ENCODE results near the gene UMPS.

Gene UMPS

GRCh38 chr3:124772081-124772831 lies 42.0 kb downstream of the UMPS start:
- no peaks in the 10 kb centered on the region for H3K4me1 Mint-ChIP-seq
- DNase-seq: no peak
- no peaks in the 10 kb centered on the region for H3K9me3 Mint-ChIP-seq
- H3K4me3 Mint-ChIP-seq: no peak overlapping the region
- H3K27ac Mint-ChIP-seq: no peak overlapping the region
- H3K27me3 Mint-ChIP-seq: peaks cover 50% of the 10 kb centered on the region
- CTCF ChIA-PET: interaction anchor here (0.6 to 2.3 kb wide), 3 partner anchors 11 to 442 kb away, joined by 3 to 8 read pairs (median 7); no protein-coding TSS in a partner anchor
- H3K36me3 Mint-ChIP-seq: no peaks in the 10 kb centered on the region

- Mint-ChIP-seq H3K36me3 (no peaks in the 10 kb centered on the region), H3K4me3 (no peak overlapping the region), H3K9me3 (no peaks in the 10 kb centered on the region), H3K27me3 (peaks cover 55% of the 10 kb centered on the region), H3K27ac (no peak overlapping the region), H3K4me1 (no peaks in the 10 kb centered on the region)
- DNase-seq: no peak
- CTCF ChIA-PET: interaction anchor here (1.8 kb wide), 1 partner anchor 13 kb away, joined by 4 read pairs; no protein-coding TSS in a partner anchor
Measured at GRCh38 chr3:124773351-124774326, 43.4 kb downstream of the UMPS start.

- CTCF ChIA-PET: interaction anchor here (1.8 kb wide), 1 partner anchor 12 kb away, joined by 4 read pairs; no protein-coding TSS in a partner anchor
- H3K9me3 Mint-ChIP-seq: no peaks in the 10 kb centered on the region
- no peak overlapping the region for H3K4me3 Mint-ChIP-seq
- no peak overlapping the region for H3K27ac Mint-ChIP-seq
- peaks cover 55% of the 10 kb centered on the region for H3K27me3 Mint-ChIP-seq
- no peaks in the 10 kb centered on the region for H3K36me3 Mint-ChIP-seq
- no peak for DNase-seq
- H3K4me1 Mint-ChIP-seq: no peaks in the 10 kb centered on the region
Measured at GRCh38 chr3:124774327-124774718, 44.1 kb downstream of the UMPS start.

GRCh38 chr3:124774841-124775402 lies 44.7 kb downstream of the UMPS start:
- no peak for DNase-seq
- CTCF ChIA-PET: interaction anchor here (1.8 kb wide), 1 partner anchor 11 kb away, joined by 4 read pairs; no protein-coding TSS in a partner anchor
- peaks cover 50% of the 10 kb centered on the region for H3K27me3 Mint-ChIP-seq
- no peaks in the 10 kb centered on the region for H3K4me1 Mint-ChIP-seq
- H3K4me3 Mint-ChIP-seq: no peak overlapping the region
- no peak overlapping the region for H3K27ac Mint-ChIP-seq
- no peaks in the 10 kb centered on the region for H3K36me3 Mint-ChIP-seq
- no peaks in the 10 kb centered on the region for H3K9me3 Mint-ChIP-seq

- H3K4me3 Mint-ChIP-seq: no peak overlapping the region
- CTCF ChIA-PET: no interaction called here
Measured at GRCh38 chr3:124775877-124776276, 45.6 kb downstream of the UMPS start.

GRCh38 chr3:124776856-124777255 lies 46.6 kb downstream of the UMPS start:
- CTCF ChIA-PET: interaction anchor here (1.9 kb wide), 1 partner anchor 10 kb away, joined by 5 read pairs; no protein-coding TSS in a partner anchor
- no peak for DNase-seq
- Mint-ChIP-seq H3K27ac (no peak overlapping the region), H3K4me3 (no peak overlapping the region), H3K4me1 (peaks cover 10% of the 10 kb centered on the region), H3K27me3 (peaks cover 48% of the 10 kb centered on the region), H3K9me3 (no peaks in the 10 kb centered on the region), H3K36me3 (no peaks in the 10 kb centered on the region)

More at GRCh38 chr3:124775877-124776276, 45.6 kb downstream of the UMPS start:
- Mint-ChIP-seq H3K36me3 (no peaks in the 10 kb centered on the region), H3K9me3 (no peaks in the 10 kb centered on the region), H3K27ac (no peak overlapping the region), H3K27me3 (peaks cover 49% of the 10 kb centered on the region), H3K4me1 (peaks cover 6% of the 10 kb centered on the region)
- DNase-seq: no peak

- Mint-ChIP-seq H3K4me1 (peaks cover 10% of the 10 kb centered on the region), H3K36me3 (no peaks in the 10 kb centered on the region), H3K27me3 (peaks cover 41% of the 10 kb centered on the region), H3K27ac (no peak overlapping the region), H3K9me3 (no peaks in the 10 kb centered on the region), H3K4me3 (no peak overlapping the region)
- no peak for DNase-seq
- CTCF ChIA-PET: interaction anchor here (1.9 kb wide), 1 partner anchor 9 kb away, joined by 5 read pairs; no protein-coding TSS in a partner anchor
Measured at GRCh38 chr3:124777762-124778470, 47.7 kb downstream of the UMPS start.

GRCh38 chr3:124779116-124779515 lies 48.9 kb downstream of the UMPS start:
- H3K9me3 Mint-ChIP-seq: no peaks in the 10 kb centered on the region
- no peak for DNase-seq
- no peak overlapping the region for H3K4me3 Mint-ChIP-seq
- H3K27ac Mint-ChIP-seq: no peak overlapping the region
- H3K27me3 Mint-ChIP-seq: peaks cover 34% of the 10 kb centered on the region
- H3K36me3 Mint-ChIP-seq: no peaks in the 10 kb centered on the region
- CTCF ChIA-PET: no interaction called here
- peaks cover 10% of the 10 kb centered on the region for H3K4me1 Mint-ChIP-seq

- Mint-ChIP-seq H3K27ac (no peak overlapping the region), H3K27me3 (peaks cover 34% of the 10 kb centered on the region), H3K9me3 (no peaks in the 10 kb centered on the region), H3K36me3 (no peaks in the 10 kb centered on the region), H3K4me1 (peaks cover 10% of the 10 kb centered on the region), H3K4me3 (no peak overlapping the region)
- CTCF ChIA-PET: interaction anchor here (1.4 kb wide), 1 partner anchor 121 kb away, joined by 3 read pairs; no protein-coding TSS in a partner anchor
- DNase-seq: no peak
Measured at GRCh38 chr3:124779751-124780191, 49.5 kb downstream of the UMPS start.

GRCh38 chr3:124780356-124780755 lies 50.1 kb downstream of the UMPS start:
- H3K27me3 Mint-ChIP-seq: peaks cover 34% of the 10 kb centered on the region
- H3K4me3 Mint-ChIP-seq: no peak overlapping the region
- H3K9me3 Mint-ChIP-seq: no peaks in the 10 kb centered on the region
- H3K27ac Mint-ChIP-seq: no peak overlapping the region
- DNase-seq: no peak
- H3K4me1 Mint-ChIP-seq: peaks cover 10% of the 10 kb centered on the region
- no peaks in the 10 kb centered on the region for H3K36me3 Mint-ChIP-seq
- CTCF ChIA-PET: interaction anchor here (1.4 to 1.8 kb wide), 2 partner anchors 19 to 121 kb away, joined by 3 to 6 read pairs; no protein-coding TSS in a partner anchor

GRCh38 chr3:124780761-124781475 lies 50.7 kb downstream of the UMPS start:
- Mint-ChIP-seq H3K27me3 (peaks cover 32% of the 10 kb centered on the region), H3K4me1 (peaks cover 10% of the 10 kb centered on the region), H3K4me3 (no peak overlapping the region), H3K9me3 (no peaks in the 10 kb centered on the region), H3K27ac (no peak overlapping the region), H3K36me3 (no peaks in the 10 kb centered on the region)
- DNase-seq: no peak
- CTCF ChIA-PET: interaction anchor here (0.6 to 1.8 kb wide), 3 partner anchors 20 to 217 kb away, joined by 3 to 6 read pairs (median 3); no protein-coding TSS in a partner anchor

- H3K4me3 Mint-ChIP-seq: no peak overlapping the region
- CTCF ChIA-PET: interaction anchor here (0.6 to 1.8 kb wide), 2 partner anchors 21 to 218 kb away, joined by 3 to 6 read pairs; no protein-coding TSS in a partner anchor
Measured at GRCh38 chr3:124781476-124782376, 51.5 kb downstream of the UMPS start.

More at GRCh38 chr3:124781476-124782376, 51.5 kb downstream of the UMPS start:
- H3K9me3 Mint-ChIP-seq: no peaks in the 10 kb centered on the region
- H3K36me3 Mint-ChIP-seq: no peaks in the 10 kb centered on the region
- H3K27ac Mint-ChIP-seq: no peak overlapping the region
- peaks cover 32% of the 10 kb centered on the region for H3K27me3 Mint-ChIP-seq
- H3K4me1 Mint-ChIP-seq: peaks cover 10% of the 10 kb centered on the region
- no peak for DNase-seq
